K562 (cell line): ENCODE data around the gene AGPAT3. TPM values are rescaled to one million over a fixed set of nuclear protein-coding genes. Genes with fewer than 3 reads are reported as not detected.

ENCODE experiments used
- ATAC-seq: fragments of 200-7000 bp; cut with Tn5 transposase; 3 replicates; pipeline ENCODE4 v1.9.1; 2020; ENCODE audit warnings: moderate library complexity
- BruUV-seq: library from RNA; stranded (reverse); fragments of 400-500 nt; replicated peaks from 2 replicates; lab custom pipeline; 2021; lab: Mats Ljungman, UMichigan
- CTCF ChIA-PET: fragments of 300-600 bp; formaldehyde crosslinking; extraction: SDS; loops from one replicate; lab custom pipeline; 2021; ENCODE audit warnings: low intra/inter-chr PET ratio; lab: Yijun Ruan, JAX
- POLR2A ChIA-PET: fragments of 300-600, 350-650 bp; sonication (Branson Sonifier 250); formaldehyde crosslinking; extraction: SDS; loops from one replicate; lab custom pipeline; 2021; ENCODE audit warnings: antibody characterized with exemption, inconsistent platforms; lab: Yijun Ruan, JAX
- DNase-seq, 4 experiments: peaks; one replicate each; pipeline versions ENCODE4 v3.0.0 to v3.0.0-alpha.2; 2011 to 2018; ENCODE audit warnings: low spot score in 3 of 4, mixed read lengths in 3 of 4; ENCODE audit errors: extremely low read depth in 1 of 4
- FAIRE-seq: peaks from 2 replicates; lab custom pipeline; 2011; peaks lifted over from hg19 to GRCh38; lab: Jason Lieb, UNC
- H2AFZ ChIP-seq: 2 replicates; pipeline ENCODE4 v1.6.0; 2011; ENCODE audit warnings: low read depth, low read length, control low read depth, inconsistent platforms
- H3K27ac ChIP-seq: fragments of 200-600 bp; 3 replicates; pipeline ENCODE4 v1.8.0; 2011; ENCODE audit warnings: low read depth, mild to moderate bottlenecking, control low read depth, inconsistent platforms, low read length, moderate library complexity, mixed read lengths; ENCODE audit errors: extremely low read depth
- H3K27me3 ChIP-seq, 2 experiments: fragments of 300-600 bp in 1 of 2; 2 replicates in 1 of 2; 3 replicates in 1 of 2; pipeline versions ENCODE4 v1.6.0 to v1.8.0; 2011; ENCODE audit warnings: inconsistent platforms in 2 of 2, low read length in 2 of 2, mild to moderate bottlenecking in 1 of 2, mixed read lengths in 1 of 2, moderate library complexity in 1 of 2; ENCODE audit not compliant: control insufficient read depth in 2 of 2, insufficient read depth in 2 of 2
- H3K36me3 ChIP-seq: fragments of 300-600 bp; 3 replicates; pipeline ENCODE4 v1.8.0; 2011; ENCODE audit warnings: mild to moderate bottlenecking, low read length, inconsistent platforms; ENCODE audit not compliant: control insufficient read depth, insufficient read depth
- H3K4me1 ChIP-seq, 2 experiments: fragments of 200-600 bp in 1 of 2; replicated peaks in 1 of 2; 2 replicates in 1 of 2; 3 replicates in 1 of 2; pipeline versions ENCODE4 v1.5.1 to v1.8.0; 2011; ENCODE audit warnings: inconsistent platforms in 2 of 2, low read length in 2 of 2, mild to moderate bottlenecking in 1 of 2, mixed read lengths in 1 of 2, moderate library complexity in 1 of 2; ENCODE audit not compliant: control insufficient read depth in 2 of 2, insufficient read depth in 2 of 2
- H3K4me2 ChIP-seq: 2 replicates; pipeline ENCODE4 v1.6.1; 2011; ENCODE audit warnings: low read length, control low read depth, inconsistent platforms, mixed read lengths; ENCODE audit not compliant: insufficient read depth
- H3K4me3 ChIP-seq: fragments of 200-600 bp; sonication (generic), shearing (Covaris generic); 2 replicates; pipeline ENCODE4 v1.5.1; 2016; ENCODE audit warnings: control low read depth, inconsistent platforms
- H3K79me2 ChIP-seq: fragments of 200-600 bp; 3 replicates; pipeline ENCODE4 v1.8.0; 2011; ENCODE audit warnings: low read length, inconsistent platforms; ENCODE audit not compliant: control insufficient read depth, insufficient read depth
- H3K9ac ChIP-seq, 2 experiments: 2 replicates each; pipeline versions ENCODE4 v1.6.0 to v1.6.1; 2011; ENCODE audit warnings: low read depth in 2 of 2, low read length in 2 of 2, control low read depth in 1 of 2, inconsistent platforms in 1 of 2, mild to moderate bottlenecking in 1 of 2, mixed read lengths in 1 of 2; ENCODE audit not compliant: insufficient read depth in 1 of 2
- H3K9me1 ChIP-seq: one replicate; pipeline ENCODE4 v1.6.0; 2011; ENCODE audit warnings: inconsistent platforms, mild to moderate bottlenecking, low read length, moderate library complexity; ENCODE audit not compliant: control insufficient read depth, insufficient read depth
- H3K9me3 ChIP-seq: replicated peaks from 2 replicates; pipeline ENCODE4 v1.5.1; 2011; ENCODE audit warnings: low read depth, low read length, inconsistent platforms; ENCODE audit not compliant: control insufficient read depth, insufficient read depth
- H4K20me1 ChIP-seq: replicated peaks from 2 replicates; pipeline ENCODE4 v1.6.1; 2011; ENCODE audit warnings: low read length, inconsistent platforms, mixed read lengths; ENCODE audit not compliant: control insufficient read depth, insufficient read depth
- FUS ChIP-seq: fragments of 200-400 bp; formaldehyde crosslinking; optimal IDR thresholded peaks from 2 replicates; pipeline ENCODE3; 2017; ENCODE audit warnings: low read depth, low read length
- GTF2E2 ChIP-seq: fragments of 200-800 bp; sonication (Bioruptor generic); IDR thresholded peaks from 2 replicates; pipeline ENCODE4 v1.6.1; 2016; ENCODE audit warnings: missing genetic modification characterization, missing compliant biosample characterization
- KHSRP ChIP-seq: fragments of 450-650 bp; IDR thresholded peaks from 2 replicates; pipeline ENCODE4 v1.6.1; 2017
- MCM2 ChIP-seq: fragments of 450-650 bp; IDR thresholded peaks from 2 replicates; pipeline ENCODE4 v1.6.1; 2017; ENCODE audit warnings: low read depth, mild to moderate bottlenecking
- POLR2A ChIP-seq: fragments of 450-650 bp; conservative IDR thresholded peaks from 2 replicates; pipeline ENCODE4 v1.6.1; 2016
- POLR2G ChIP-seq: fragments of 200-400 bp; formaldehyde crosslinking; IDR thresholded peaks from 2 replicates; pipeline ENCODE4 v1.6.1; 2017; ENCODE audit warnings: low read depth, mild to moderate bottlenecking, antibody characterized with exemption, low read length, moderate library complexity
- SMAD1 ChIP-seq: fragments of 150-350 bp; IDR thresholded peaks from 2 replicates; pipeline ENCODE4 v1.6.1; 2014; ENCODE audit warnings: low read length, low read depth; ENCODE audit not compliant: partially characterized antibody
- SOX6 ChIP-seq: fragments of 450-650 bp; IDR thresholded peaks from 2 replicates; pipeline ENCODE4 v1.6.1; 2014; ENCODE audit warnings: mild to moderate bottlenecking
- ZBTB1 ChIP-seq: sonication (generic); formaldehyde crosslinking; IDR thresholded peaks from 2 replicates; pipeline ENCODE4 v1.8.1; 2023; ENCODE audit warnings: missing genetic modification reagents, low read depth, mild to moderate bottlenecking, borderline replicate concordance
- ZC3H11A ChIP-seq: IDR thresholded peaks from 2 replicates; pipeline ENCODE4 v1.6.1; 2012; ENCODE audit warnings: low read depth, low read length, improper control_type of control experiment
- WGBS: fragments of 100-300 bp; shearing (Covaris generic); methylation state at CpG from one replicate; pipeline ENCODE4 v1.1.6; 2016; ENCODE audit warnings: low coverage, mixed read lengths; ENCODE audit not compliant: insufficient coverage; ENCODE audit errors: missing lambda C conversion rate; 5-methylcytosine and 5-hydroxymethylcytosine counted together
- in situ Hi-C: fragments of 300-500 bp; cut with MboI; formaldehyde crosslinking; loops from 4 replicates; pipeline ENCODE4 v1.15.0; 2018; ENCODE audit warnings: inconsistent platforms, mixed read lengths
- intact Hi-C: fragments of 100-400 bp; cut with micrococcal nuclease; formaldehyde crosslinking; loops from 2 replicates; pipeline ENCODE4 v1.14.2; 2022
- polyA plus RNA-seq, 8 experiments: library from polyadenylated mRNA; depleted of rRNA in 4 of 8; stranded (reverse) in 5 of 8; unstranded in 3 of 8; fragments of >200 nt; fragmentation: Nextera tagmentation in 2 of 8; fragmentation: Illumina TruSeq in 1 of 8; extraction: Ambion mirVana in 2 of 8; extraction: Trizol in 1 of 8; gene quantifications; 2 replicates each; pipeline versions ENCODE4 v1.2.1 to v1.2.3, GENCODE V29; 2011 to 2014; ENCODE audit warnings: inconsistent platforms in 1 of 8, missing spikeins in 1 of 8
- total RNA-seq, 7 experiments: library from RNA; depleted of rRNA in 6 of 7; stranded (reverse); fragments of >200 nt in 6 of 7; fragmentation: Illumina TruSeq in 2 of 7; extraction: Trizol in 2 of 7; gene quantifications; 2 replicates each; pipeline versions ENCODE4 v1.2.1 to v1.2.3, GENCODE V29; 2011 to 2021; ENCODE audit warnings: low replicate concordance in 1 of 7
- TF ChIP-seq, protein P1 (sequence below): IDR thresholded peaks from 3 replicates; pipeline ENCODE4 v1.6.1; 2011; ENCODE audit warnings: borderline replicate concordance, mild to moderate bottlenecking; ENCODE audit not compliant: insufficient read length, insufficient read depth
- TF ChIP-seq, protein P2 (sequence below): fragments of 450-650 bp; IDR thresholded peaks from 2 replicates; pipeline ENCODE4 v1.6.1; 2016; ENCODE audit warnings: low read depth

AGPAT3 gene
- total and polyA plus RNA-seq, 9 of the 15 experiments (the other 6 are each of a cell fraction or from before 2014, with no cell fraction given) = 1.5 to 88.4 (median 35.7) TPM

DNA sequence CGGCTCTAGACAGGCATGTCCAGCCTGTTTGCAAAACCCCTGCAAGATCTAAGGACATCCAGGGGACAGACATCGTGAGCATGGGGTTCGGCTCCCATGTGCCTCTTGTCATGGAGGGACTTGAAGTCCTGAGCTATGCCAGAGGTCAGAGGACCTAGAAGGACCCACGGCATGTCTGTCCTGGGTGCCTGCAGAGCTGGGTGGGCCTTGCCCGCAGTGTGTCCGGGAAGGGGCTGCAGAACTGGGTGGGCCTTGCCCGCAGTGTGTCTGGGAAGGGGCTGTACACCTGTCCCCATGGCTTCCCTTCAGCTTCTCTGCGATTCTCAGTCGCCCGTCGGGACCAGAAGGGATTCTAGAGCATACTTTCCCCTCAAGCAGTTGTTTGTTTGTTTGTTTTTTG is 127.1 kb downstream of the AGPAT3 start:
- no peak overlapping the region for H3K9ac ChIP-seq
- no peaks in the 10 kb centered on the region; the same call in 1 of the 2 replicates for H3K9me3 ChIP-seq
- in situ Hi-C loops (no loop called here), intact Hi-C loops (no loop called here)
- no peak overlapping the region for H3K4me2 ChIP-seq
- WGBS = 43% methylated on average over 11 of the region's 11 CpGs
- peaks cover 0 to 31% of the 10 kb centered on the region in 2 experiments; a peak in 2 of 5 replicates for H3K4me1 ChIP-seq
- no peak overlapping the region for H3K4me3 ChIP-seq
- FAIRE-seq (no peak), ATAC-seq (no peak), DNase-seq (no peak)
- H3K27me3 ChIP-seq = peaks cover 26 to 45% of the 10 kb centered on the region in 2 experiments
- H3K9me1 ChIP-seq = no peaks in the 10 kb centered on the region
- ChIA-PET CTCF (no interaction called here), POLR2A (interaction anchor here (0.5 to 1.4 kb wide), 6 partner anchors 8 to 71 kb away, joined by 3 to 5 read pairs (median 3); partner anchors contain the start of gene TRAPPC10)
- H3K27ac ChIP-seq = no peak overlapping the region
- H4K20me1 ChIP-seq = no peaks in the 10 kb centered on the region
- no peaks in the 10 kb centered on the region for H3K36me3 ChIP-seq
- BruUV-seq = no TSS peak
- no peak overlapping the region for H2AFZ ChIP-seq
- no peaks in the 10 kb centered on the region for H3K79me2 ChIP-seq
- TF ChIP-seq SMAD1 = no peak
- TF ChIP-seq POLR2A = no peak
- TF ChIP-seq GTF2E2 = no peak
- no peak for TF ChIP-seq ZBTB1
- no peak for TF ChIP-seq ZC3H11A
- no peak for TF ChIP-seq FUS
- TF ChIP-seq, protein P1, sequence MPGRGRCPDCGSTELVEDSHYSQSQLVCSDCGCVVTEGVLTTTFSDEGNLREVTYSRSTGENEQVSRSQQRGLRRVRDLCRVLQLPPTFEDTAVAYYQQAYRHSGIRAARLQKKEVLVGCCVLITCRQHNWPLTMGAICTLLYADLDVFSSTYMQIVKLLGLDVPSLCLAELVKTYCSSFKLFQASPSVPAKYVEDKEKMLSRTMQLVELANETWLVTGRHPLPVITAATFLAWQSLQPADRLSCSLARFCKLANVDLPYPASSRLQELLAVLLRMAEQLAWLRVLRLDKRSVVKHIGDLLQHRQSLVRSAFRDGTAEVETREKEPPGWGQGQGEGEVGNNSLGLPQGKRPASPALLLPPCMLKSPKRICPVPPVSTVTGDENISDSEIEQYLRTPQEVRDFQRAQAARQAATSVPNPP = no peak
- no peak for TF ChIP-seq MCM2
- no peak for TF ChIP-seq SOX6
- TF ChIP-seq, protein P2, sequence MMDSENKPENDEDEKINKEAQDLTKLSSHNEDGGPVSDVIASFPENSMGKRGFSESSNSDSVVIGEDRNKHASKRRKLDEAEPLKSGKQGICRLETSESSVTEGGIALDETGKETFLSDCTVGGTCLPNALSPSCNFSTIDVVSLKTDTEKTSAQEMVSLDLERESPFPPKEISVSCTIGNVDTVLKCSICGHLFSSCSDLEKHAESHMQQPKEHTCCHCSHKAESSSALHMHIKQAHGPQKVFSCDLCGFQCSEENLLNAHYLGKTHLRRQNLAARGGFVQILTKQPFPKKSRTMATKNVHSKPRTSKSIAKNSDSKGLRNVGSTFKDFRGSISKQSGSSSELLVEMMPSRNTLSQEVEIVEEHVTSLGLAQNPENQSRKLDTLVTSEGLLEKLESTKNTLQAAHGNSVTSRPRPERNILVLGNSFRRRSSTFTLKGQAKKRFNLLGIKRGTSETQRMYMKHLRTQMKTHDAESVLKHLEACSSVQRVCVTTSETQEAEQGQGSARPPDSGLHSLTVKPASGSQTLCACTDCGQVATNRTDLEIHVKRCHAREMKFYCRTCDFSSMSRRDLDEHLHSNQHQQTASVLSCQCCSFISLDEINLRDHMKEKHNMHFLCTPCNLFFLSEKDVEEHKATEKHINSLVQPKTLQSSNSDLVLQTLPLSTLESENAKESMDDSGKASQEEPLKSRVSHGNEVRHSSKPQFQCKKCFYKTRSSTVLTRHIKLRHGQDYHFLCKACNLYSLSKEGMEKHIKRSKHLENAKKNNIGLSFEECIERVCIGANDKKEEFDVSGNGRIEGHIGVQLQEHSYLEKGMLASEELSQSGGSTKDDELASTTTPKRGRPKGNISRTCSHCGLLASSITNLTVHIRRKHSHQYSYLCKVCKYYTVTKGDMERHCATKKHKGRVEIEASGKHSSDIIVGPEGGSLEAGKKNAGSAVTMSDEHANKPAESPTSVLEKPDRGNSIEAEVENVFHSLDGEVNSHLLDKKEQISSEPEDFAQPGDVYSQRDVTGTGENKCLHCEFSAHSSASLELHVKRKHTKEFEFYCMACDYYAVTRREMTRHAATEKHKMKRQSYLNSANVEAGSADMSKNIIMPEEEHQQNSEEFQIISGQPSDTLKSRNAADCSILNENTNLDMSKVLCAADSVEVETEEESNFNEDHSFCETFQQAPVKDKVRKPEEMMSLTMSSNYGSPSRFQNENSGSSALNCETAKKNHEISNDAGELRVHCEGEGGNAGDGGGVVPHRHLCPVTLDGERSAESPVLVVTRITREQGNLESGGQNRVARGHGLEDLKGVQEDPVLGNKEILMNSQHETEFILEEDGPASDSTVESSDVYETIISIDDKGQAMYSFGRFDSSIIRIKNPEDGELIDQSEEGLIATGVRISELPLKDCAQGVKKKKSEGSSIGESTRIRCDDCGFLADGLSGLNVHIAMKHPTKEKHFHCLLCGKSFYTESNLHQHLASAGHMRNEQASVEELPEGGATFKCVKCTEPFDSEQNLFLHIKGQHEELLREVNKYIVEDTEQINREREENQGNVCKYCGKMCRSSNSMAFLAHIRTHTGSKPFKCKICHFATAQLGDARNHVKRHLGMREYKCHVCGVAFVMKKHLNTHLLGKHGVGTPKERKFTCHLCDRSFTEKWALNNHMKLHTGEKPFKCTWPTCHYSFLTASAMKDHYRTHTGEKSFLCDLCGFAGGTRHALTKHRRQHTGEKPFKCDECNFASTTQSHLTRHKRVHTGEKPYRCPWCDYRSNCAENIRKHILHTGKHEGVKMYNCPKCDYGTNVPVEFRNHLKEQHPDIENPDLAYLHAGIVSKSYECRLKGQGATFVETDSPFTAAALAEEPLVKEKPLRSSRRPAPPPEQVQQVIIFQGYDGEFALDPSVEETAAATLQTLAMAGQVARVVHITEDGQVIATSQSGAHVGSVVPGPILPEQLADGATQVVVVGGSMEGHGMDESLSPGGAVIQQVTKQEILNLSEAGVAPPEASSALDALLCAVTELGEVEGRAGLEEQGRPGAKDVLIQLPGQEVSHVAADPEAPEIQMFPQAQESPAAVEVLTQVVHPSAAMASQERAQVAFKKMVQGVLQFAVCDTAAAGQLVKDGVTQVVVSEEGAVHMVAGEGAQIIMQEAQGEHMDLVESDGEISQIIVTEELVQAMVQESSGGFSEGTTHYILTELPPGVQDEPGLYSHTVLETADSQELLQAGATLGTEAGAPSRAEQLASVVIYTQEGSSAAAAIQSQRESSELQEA = no peak
- TF ChIP-seq KHSRP = no peak
- TF ChIP-seq POLR2G = no peak
